GM12878 (cell line): ENCODE data around the gene CACNA1S. TPM values are rescaled to one million over a fixed set of nuclear protein-coding genes. Genes with fewer than 3 reads are reported as not detected.

Experiments used
- ATAC-seq: fragments of 200-7000 bp; cut with Tn5 transposase; 3 replicates; pipeline ENCODE4 v1.9.1; 2020; ENCODE audit warnings: mild to moderate bottlenecking, moderate library complexity
- BruUV-seq: library from RNA; stranded (reverse); fragments of 400-500 nt; replicated peaks from 2 replicates; lab custom pipeline; 2021; lab: Mats Ljungman, UMichigan
- CTCF ChIA-PET: fragments of 300-600 bp; sonication (Branson Sonifier 250); formaldehyde crosslinking; extraction: SDS; loops from one replicate; lab custom pipeline; 2021; ENCODE audit warnings: inconsistent platforms; lab: Yijun Ruan, JAX
- POLR2A ChIA-PET: fragments of 350-600 bp; formaldehyde crosslinking; extraction: SDS; loops from one replicate; lab custom pipeline; 2021; ENCODE audit warnings: inconsistent platforms; lab: Charles Lee
- RAD21 ChIA-PET: fragments of 300-600 bp; sonication (Branson Sonifier 250); formaldehyde crosslinking; loops from one replicate; lab custom pipeline; 2023; ENCODE audit warnings: antibody characterized with exemption; ENCODE audit not compliant: unreplicated experiment; lab: Charles Lee
- SMC1A ChIA-PET: fragments of 300-600 bp; sonication (Branson Sonifier 250); formaldehyde crosslinking; loops from one replicate; lab custom pipeline; 2023; ENCODE audit not compliant: unreplicated experiment, uncharacterized antibody; lab: Charles Lee
- DNase-seq: peaks from one replicate; pipeline ENCODE4 v3.0.0-alpha.2; 2011; ENCODE audit warnings: low read depth, low spot score
- FAIRE-seq: peaks from 3 replicates; lab custom pipeline; 2011; peaks lifted over from hg19 to GRCh38; lab: Jason Lieb, UNC
- H2AFZ ChIP-seq: 2 replicates; pipeline ENCODE4 v1.6.0; 2011; ENCODE audit warnings: low read depth, low read length, control low read depth; ENCODE audit not compliant: control insufficient read depth
- H3K27ac ChIP-seq: 2 replicates; pipeline ENCODE4 v1.5.1; 2011; ENCODE audit warnings: control low read depth; ENCODE audit not compliant: control insufficient read depth, insufficient read depth
- H3K27me3 ChIP-seq, 2 experiments: replicated peaks in 1 of 2; 2 replicates each; pipeline versions ENCODE4 v1.6.0 to v1.6.1; 2011; ENCODE audit warnings: low read length in 1 of 2; ENCODE audit not compliant: control insufficient read depth in 2 of 2, insufficient read depth in 2 of 2
- H3K36me3 ChIP-seq, 2 experiments: 2 replicates each; pipeline ENCODE4 v1.5.1; 2011; ENCODE audit warnings: low read length in 1 of 2; ENCODE audit not compliant: control insufficient read depth in 2 of 2, insufficient read depth in 2 of 2
- H3K4me1 ChIP-seq: 2 replicates; pipeline ENCODE4 v1.6.1; 2011; ENCODE audit warnings: mild to moderate bottlenecking, low read length, moderate library complexity, mixed read lengths; ENCODE audit not compliant: control insufficient read depth, insufficient read depth
- H3K4me2 ChIP-seq: 2 replicates; pipeline ENCODE4 v1.6.0; 2011; ENCODE audit warnings: control low read depth; ENCODE audit not compliant: control insufficient read depth, insufficient read depth
- H3K4me3 ChIP-seq: fragments of 200-600 bp; sonication (generic); 2 replicates; pipeline ENCODE4 v1.5.1; 2016
- H3K79me2 ChIP-seq: 2 replicates; pipeline ENCODE4 v1.6.0; 2011; ENCODE audit warnings: low read length; ENCODE audit not compliant: control insufficient read depth, insufficient read depth
- H3K9ac ChIP-seq: 2 replicates; pipeline ENCODE4 v1.8.0; 2011; ENCODE audit warnings: low read length, control low read depth, mixed read lengths; ENCODE audit not compliant: control insufficient read depth, insufficient read depth
- H3K9me3 ChIP-seq: replicated peaks from 3 replicates; pipeline ENCODE4 v1.5.1; 2011; ENCODE audit warnings: mild to moderate bottlenecking, low read length; ENCODE audit not compliant: control insufficient read depth, insufficient read depth
- H4K20me1 ChIP-seq: 2 replicates; pipeline ENCODE4 v1.6.0; 2011; ENCODE audit not compliant: control insufficient read depth, insufficient read depth
- BCLAF1 ChIP-seq: fragments of 450-650 bp; IDR thresholded peaks from 2 replicates; pipeline ENCODE4 v1.6.1; 2017; ENCODE audit warnings: antibody characterized with exemption, mild to moderate bottlenecking, moderate library complexity
- BRCA1 ChIP-seq: IDR thresholded peaks from 2 replicates; pipeline ENCODE4 v1.6.1; 2011; ENCODE audit warnings: low read depth, low read length, improper control_type of control experiment
- CREB1 ChIP-seq: IDR thresholded peaks from 2 replicates; pipeline ENCODE4 v1.6.1; 2012; ENCODE audit warnings: low read depth, mild to moderate bottlenecking, inconsistent platforms
- ETV6 ChIP-seq, 2 experiments: fragments of 450-650 bp in 1 of 2; IDR thresholded peaks in 1 of 2; conservative IDR thresholded peaks in 1 of 2; 2 replicates each; pipeline ENCODE4 v1.6.1; 2014; ENCODE audit warnings: antibody characterized with exemption in 1 of 2, borderline replicate concordance in 1 of 2, low read depth in 1 of 2, mild to moderate bottlenecking in 1 of 2, moderate library complexity in 1 of 2
- GATAD2B ChIP-seq: fragments of 450-650 bp; conservative IDR thresholded peaks from 2 replicates; pipeline ENCODE4 v1.6.1; 2017; ENCODE audit warnings: low read depth, mild to moderate bottlenecking, moderate library complexity
- NFYB ChIP-seq: IDR thresholded peaks from 2 replicates; pipeline ENCODE4 v1.6.1; 2011; ENCODE audit warnings: low read depth, mild to moderate bottlenecking, low read length, improper control_type of control experiment, moderate library complexity; ENCODE audit not compliant: insufficient read depth
- ZNF207 ChIP-seq: fragments of 450-650 bp; IDR thresholded peaks from 2 replicates; pipeline ENCODE4 v1.6.1; 2014; ENCODE audit warnings: antibody characterized with exemption, mild to moderate bottlenecking, borderline replicate concordance
- WGBS: methylation state at CpG from one replicate; pipeline ENCODE4 v1.1.6; 2016; ENCODE audit warnings: low lambda C conversion rate; ENCODE audit not compliant: insufficient replicate concordance, insufficient coverage; ENCODE audit errors: missing lambda C conversion rate; 5-methylcytosine and 5-hydroxymethylcytosine counted together
- in situ Hi-C: fragments of 300-500 bp; cut with MboI; formaldehyde crosslinking; loops from 9 replicates; pipeline ENCODE4 v1.14.3; 2018; ENCODE audit warnings: mixed read lengths
- intact Hi-C: fragments of 100-400 bp; cut with micrococcal nuclease; formaldehyde crosslinking; loops from one replicate; pipeline ENCODE4 v1.14.2; 2022; ENCODE audit not compliant: unreplicated experiment
- polyA plus RNA-seq, 11 experiments: library from polyadenylated mRNA; depleted of rRNA in 4 of 11; unstranded in 6 of 11; stranded (reverse) in 5 of 11; fragments of >200 nt; fragmentation: Nextera tagmentation in 4 of 11; fragmentation: Illumina TruSeq in 1 of 11; extraction: Ambion mirVana in 4 of 11; extraction: Trizol in 1 of 11; gene quantifications; 1 replicate in 1 of 11; 2 replicates in 10 of 11; pipeline versions ENCODE4 v1.2.1 to v1.2.3, GENCODE V29; 2011 to 2016; ENCODE audit warnings: inconsistent platforms in 2 of 11, missing spikeins in 2 of 11, low read depth in 1 of 11
- total RNA-seq, 4 experiments: library from RNA; depleted of rRNA in 3 of 4; stranded (reverse); fragments of >200 nt in 3 of 4; fragmentation: Illumina TruSeq in 1 of 4; extraction: Trizol in 1 of 4; gene quantifications; 2 replicates each; pipeline versions ENCODE4 v1.2.1 to v1.2.3, GENCODE V29; 2013 to 2021

The CACNA1S gene
- total and polyA plus RNA-seq, 10 of the 15 experiments (the other 5 are each of a cell fraction or from before 2014, with no cell fraction given) = under 0.01 to 0.04 (median 0.02) TPM; not detected in 6

DNA sequence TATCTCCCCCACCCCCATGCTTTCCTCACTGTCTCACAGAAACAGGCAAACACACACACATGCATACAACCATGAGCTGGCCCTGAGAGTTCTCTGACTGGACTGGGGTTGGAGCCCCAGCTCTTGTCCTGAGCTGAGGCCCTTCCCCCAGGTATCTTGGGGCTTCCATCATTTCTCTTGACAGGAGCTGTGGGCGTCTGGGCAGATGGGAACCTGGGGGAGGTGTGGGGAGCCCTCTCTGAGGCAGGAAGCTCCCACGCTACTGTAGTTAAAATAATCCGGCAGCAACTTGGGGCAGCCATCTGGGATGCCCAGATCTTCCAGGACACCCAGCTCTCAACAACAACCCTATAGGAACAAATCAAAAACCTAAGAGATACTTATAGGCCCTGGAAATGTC lies 86.0 kb downstream of the CACNA1S start:
- DNase-seq (no peak), ATAC-seq (no peak)
- Histone ChIP-seq H3K27me3 (no peaks in the 10 kb centered on the region), H2AFZ (no peak overlapping the region), H3K27ac (peak overlapping the region; percentile 22), H3K9me3 (no peaks in the 10 kb centered on the region)
- WGBS = 17% methylated on average over 3 of the region's 3 CpGs
- in situ Hi-C loops = no loop called here
- TF ChIP-seq ZNF207 (no peak), CREB1 (no peak), ETV6 (conservative IDR thresholded peaks at IDR 0.05 in 1 of 2, IDR thresholded peaks at IDR 0.05 in 1 of 2; ENCODE audit: borderline replicate concordance in 1 of 2, low read depth in 1 of 2) (no peak), BRCA1 (no peak), BCLAF1 (no peak), GATAD2B (0 out of 2 replicates have a peak, but pooled peaks have one; percentile 8), NFYB (no peak)
- TF ChIP-seq, all 136 proteins: peak for 1
- ChIA-PET POLR2A (interaction anchor here (1.0 to 2.6 kb wide), 13 partner anchors 8 to 404 kb away, joined by 3 to 26 read pairs (median 5); partner anchors contain the start of gene DDX59), SMC1A (interaction anchor here (0.7 to 10.3 kb wide), 21 partner anchors 8 to 405 kb away, joined by 3 to 91 read pairs (median 4); no protein-coding TSS in a partner anchor), RAD21 (interaction anchor here (0.7 to 15.8 kb wide), 14 partner anchors 10 to 467 kb away, joined by 3 to 239 read pairs (median 5); no protein-coding TSS in a partner anchor), CTCF (interaction anchor here (0.6 to 16.7 kb wide), 18 partner anchors 11 to 464 kb away, joined by 3 to 250 read pairs (median 7); no protein-coding TSS in a partner anchor)
- Histone ChIP-seq H3K4me3 (no peak overlapping the region), H4K20me1 (no peaks in the 10 kb centered on the region), H3K9ac (no peak overlapping the region), H3K36me3 (no peaks in the 10 kb centered on the region), H3K4me2 (peak overlapping the region; percentile 23), H3K79me2 (peaks cover 20% of the 10 kb centered on the region), H3K4me1 (peaks cover 55% of the 10 kb centered on the region)
- BruUV-seq = no TSS peak
- no peak for FAIRE-seq
- intact Hi-C loops = no loop called here
